GM23338 (cell line): ENCODE results near the gene KPNA2. TPM values are rescaled to one million over a fixed set of nuclear protein-coding genes. Genes with fewer than 3 reads are reported as not detected.

ENCODE experiments used
- ATAC-seq: fragments of 200-7000 bp; cut with Tn5 transposase; 3 replicates; pipeline ENCODE4 v1.9.1; 2020
- DNase-seq: peaks from one replicate; pipeline ENCODE4 v3.0.0-alpha.2; 2015; ENCODE audit warnings: low spot score
- H2AFZ ChIP-seq: fragments of 200-600 bp; sonication (generic); 2 replicates; pipeline ENCODE4 v1.8.0; 2016; ENCODE audit warnings: antibody characterized with exemption, mild to moderate bottlenecking, moderate library complexity
- H3F3A ChIP-seq: fragments of 200-600 bp; sonication (generic); replicated peaks from 2 replicates; pipeline ENCODE4 v1.8.0; 2017; ENCODE audit warnings: antibody characterized with exemption, mixed run types, low read depth
- H3K27ac ChIP-seq: fragments of 200-600 bp; sonication (generic); 2 replicates; pipeline ENCODE4 v1.6.1; 2016; ENCODE audit warnings: low read depth
- H3K27me3 ChIP-seq: fragments of 200-600 bp; sonication (generic); 2 replicates; pipeline ENCODE4 v1.8.0; 2016; ENCODE audit warnings: mild to moderate bottlenecking, mixed run types, moderate library complexity; ENCODE audit not compliant: insufficient read depth
- H3K36me3 ChIP-seq: fragments of 200-600 bp; sonication (generic); 2 replicates; pipeline ENCODE4 v1.8.0; 2016; ENCODE audit warnings: mild to moderate bottlenecking; ENCODE audit not compliant: insufficient read depth
- H3K4me1 ChIP-seq: fragments of 200-600 bp; sonication (generic); 2 replicates; pipeline ENCODE4 v1.8.0; 2016; ENCODE audit warnings: mild to moderate bottlenecking, moderate library complexity; ENCODE audit not compliant: insufficient read depth
- H3K4me2 ChIP-seq: fragments of 200-600 bp; sonication (generic); 2 replicates; pipeline ENCODE4 v1.7.1; 2017; ENCODE audit warnings: mixed run types
- H3K4me3 ChIP-seq: fragments of 200-600 bp; sonication (generic); 2 replicates; pipeline ENCODE4 v1.6.1; 2016; ENCODE audit warnings: mixed run types
- H3K79me2 ChIP-seq: fragments of 200-600 bp; sonication (generic); replicated peaks from 2 replicates; pipeline ENCODE4 v1.8.0; 2017; ENCODE audit warnings: mild to moderate bottlenecking; ENCODE audit not compliant: insufficient read depth
- H3K9me2 ChIP-seq: fragments of 200-600 bp; sonication (generic); 2 replicates; pipeline ENCODE4 v1.8.0; 2017; ENCODE audit not compliant: insufficient read depth
- H4K20me1 ChIP-seq: fragments of 200-600 bp; sonication (generic); replicated peaks from 2 replicates; pipeline ENCODE4 v1.8.0; 2017; ENCODE audit warnings: mild to moderate bottlenecking; ENCODE audit not compliant: insufficient read depth
- H3K27ac Mint-ChIP-seq: 2 replicates; pipeline ENCODE4 v1.8.0; 2020; ENCODE audit warnings: inconsistent platforms, mild to moderate bottlenecking, moderate library complexity, mixed read lengths
- H3K27me3 Mint-ChIP-seq: 3 replicates; pipeline ENCODE4 v1.8.0; 2022; ENCODE audit warnings: low read depth, mild to moderate bottlenecking, moderate library complexity, mixed read lengths, inconsistent platforms; ENCODE audit not compliant: insufficient read depth, poor library complexity
- H3K36me3 Mint-ChIP-seq: 3 replicates; pipeline ENCODE4 v1.8.0; 2021; ENCODE audit warnings: low read depth, mild to moderate bottlenecking, inconsistent platforms, moderate library complexity, mixed read lengths
- H3K4me1 Mint-ChIP-seq: 3 replicates; pipeline ENCODE4 v1.8.0; 2020; ENCODE audit warnings: mild to moderate bottlenecking, inconsistent platforms, mixed read lengths
- H3K4me3 Mint-ChIP-seq: 3 replicates; pipeline ENCODE4 v1.8.0; 2021; ENCODE audit warnings: moderate library complexity, mild to moderate bottlenecking, inconsistent platforms, mixed read lengths
- H3K9me3 Mint-ChIP-seq: 3 replicates; pipeline ENCODE4 v1.8.0; 2020; ENCODE audit warnings: moderate library complexity, mild to moderate bottlenecking, inconsistent platforms, mixed read lengths
- CREB1 ChIP-seq: fragments of 250-450 bp; sonication (Bioruptor Pico); IDR thresholded peaks from 2 replicates; pipeline ENCODE4 v1.5.0; 2020; ENCODE audit warnings: low read depth, mild to moderate bottlenecking, moderate library complexity
- EZH2phosphoT487 ChIP-seq: fragments of 200-600 bp; sonication (generic); IDR thresholded peaks from one replicate; pipeline ENCODE4 v1.8.1; 2018; ENCODE audit warnings: antibody characterized with exemption; ENCODE audit not compliant: unreplicated experiment
- JUNB ChIP-seq: IDR thresholded peaks from one replicate; pipeline ENCODE4 v1.6.1; 2016; ENCODE audit warnings: antibody characterized with exemption; ENCODE audit not compliant: unreplicated experiment
- NANOG ChIP-seq: IDR thresholded peaks from 2 replicates; pipeline ENCODE4 v1.6.1; 2016; ENCODE audit warnings: antibody characterized with exemption, borderline replicate concordance
- ZNF114 ChIP-seq: fragments of 250-450 bp; sonication (Bioruptor Pico); IDR thresholded peaks from 2 replicates; pipeline ENCODE4 v1.5.0; 2020; ENCODE audit warnings: mild to moderate bottlenecking, moderate library complexity
- ZNF331 ChIP-seq: fragments of 250-450 bp; sonication (Bioruptor Pico); IDR thresholded peaks from 2 replicates; pipeline ENCODE4 v1.5.0; 2020; ENCODE audit warnings: low read depth, mild to moderate bottlenecking, moderate library complexity
- polyA plus RNA-seq: library from polyadenylated mRNA; unstranded; fragments of >200 nt; fragmentation: Nextera tagmentation; extraction: Ambion mirVana; gene quantifications from 2 replicates; pipeline ENCODE4 v1.2.1, GENCODE V29; 2016
- total RNA-seq: library from RNA; depleted of rRNA; stranded (reverse); fragments of >200 nt; shearing (Covaris generic); gene quantifications from 2 replicates; pipeline ENCODE4 v1.2.3, GENCODE V29; 2014
- TF ChIP-seq, protein P1 (sequence below): IDR thresholded peaks from one replicate; pipeline ENCODE4 v1.6.1; 2018; ENCODE audit warnings: antibody characterized with exemption; ENCODE audit not compliant: unreplicated experiment
- TF ChIP-seq, protein P2 (sequence below): IDR thresholded peaks from 2 replicates; pipeline ENCODE4 v1.6.1; 2016; ENCODE audit warnings: antibody characterized with exemption
- TF ChIP-seq, protein P3 (sequence below), 2 experiments: fragments of 200-600 bp in 1 of 2; sonication (generic) in 1 of 2; conservative IDR thresholded peaks; 2 replicates each; pipeline versions ENCODE4 v1.5.1 to v1.6.1; 2016 to 2017; ENCODE audit warnings: antibody characterized with exemption in 2 of 2, low read depth in 2 of 2, mild to moderate bottlenecking in 2 of 2, moderate library complexity in 1 of 2
- TF ChIP-seq, protein P4 (sequence below): fragments of 250-450 bp; sonication (Bioruptor Pico); IDR thresholded peaks from 2 replicates; pipeline ENCODE4 v1.5.0; 2020; ENCODE audit warnings: mild to moderate bottlenecking, moderate library complexity

The KPNA2 gene
- total and polyA plus RNA-seq, 2 experiments from 2014 or later, result 375 to 442 TPM

DNA sequence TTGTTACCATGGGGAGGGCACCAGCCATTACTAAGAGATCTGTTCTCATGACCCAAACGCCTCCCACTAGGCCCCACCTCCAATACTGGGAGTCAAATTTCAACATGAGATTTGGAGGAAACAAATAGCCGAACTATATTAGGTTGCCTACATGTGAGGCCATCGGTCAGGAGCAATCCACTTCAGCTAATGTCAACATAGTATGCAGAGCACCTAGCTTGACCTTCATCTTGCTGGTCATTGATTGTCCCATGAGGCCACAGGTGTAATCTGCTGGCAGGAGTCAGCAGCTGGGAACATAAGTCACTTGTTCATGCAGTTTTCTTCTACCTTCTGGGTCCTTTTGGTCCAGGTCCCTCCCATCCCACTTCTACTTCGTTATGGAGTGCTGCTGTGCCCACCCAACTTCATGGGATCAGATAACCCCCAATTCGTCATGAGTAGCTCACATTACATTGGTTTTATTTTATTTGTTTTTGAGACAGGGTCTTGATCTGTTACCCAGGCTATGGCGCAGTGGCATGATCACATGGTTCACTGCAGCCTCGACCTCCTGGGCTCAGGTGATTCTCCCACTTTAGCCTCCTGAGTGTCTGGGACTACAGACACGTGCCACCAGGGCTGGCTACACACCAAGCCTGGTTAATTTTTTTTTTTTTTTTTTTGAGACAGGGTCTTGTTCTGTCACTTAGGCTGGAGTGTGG lies 5.9 kb upstream of the KPNA2 start (continued):
- TF ChIP-seq, protein P1, sequence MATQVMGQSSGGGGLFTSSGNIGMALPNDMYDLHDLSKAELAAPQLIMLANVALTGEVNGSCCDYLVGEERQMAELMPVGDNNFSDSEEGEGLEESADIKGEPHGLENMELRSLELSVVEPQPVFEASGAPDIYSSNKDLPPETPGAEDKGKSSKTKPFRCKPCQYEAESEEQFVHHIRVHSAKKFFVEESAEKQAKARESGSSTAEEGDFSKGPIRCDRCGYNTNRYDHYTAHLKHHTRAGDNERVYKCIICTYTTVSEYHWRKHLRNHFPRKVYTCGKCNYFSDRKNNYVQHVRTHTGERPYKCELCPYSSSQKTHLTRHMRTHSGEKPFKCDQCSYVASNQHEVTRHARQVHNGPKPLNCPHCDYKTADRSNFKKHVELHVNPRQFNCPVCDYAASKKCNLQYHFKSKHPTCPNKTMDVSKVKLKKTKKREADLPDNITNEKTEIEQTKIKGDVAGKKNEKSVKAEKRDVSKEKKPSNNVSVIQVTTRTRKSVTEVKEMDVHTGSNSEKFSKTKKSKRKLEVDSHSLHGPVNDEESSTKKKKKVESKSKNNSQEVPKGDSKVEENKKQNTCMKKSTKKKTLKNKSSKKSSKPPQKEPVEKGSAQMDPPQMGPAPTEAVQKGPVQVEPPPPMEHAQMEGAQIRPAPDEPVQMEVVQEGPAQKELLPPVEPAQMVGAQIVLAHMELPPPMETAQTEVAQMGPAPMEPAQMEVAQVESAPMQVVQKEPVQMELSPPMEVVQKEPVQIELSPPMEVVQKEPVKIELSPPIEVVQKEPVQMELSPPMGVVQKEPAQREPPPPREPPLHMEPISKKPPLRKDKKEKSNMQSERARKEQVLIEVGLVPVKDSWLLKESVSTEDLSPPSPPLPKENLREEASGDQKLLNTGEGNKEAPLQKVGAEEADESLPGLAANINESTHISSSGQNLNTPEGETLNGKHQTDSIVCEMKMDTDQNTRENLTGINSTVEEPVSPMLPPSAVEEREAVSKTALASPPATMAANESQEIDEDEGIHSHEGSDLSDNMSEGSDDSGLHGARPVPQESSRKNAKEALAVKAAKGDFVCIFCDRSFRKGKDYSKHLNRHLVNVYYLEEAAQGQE, result no peak
- TF ChIP-seq NANOG (no peak), CREB1 (CRISPR knock-in tag) (no peak)

DNA sequence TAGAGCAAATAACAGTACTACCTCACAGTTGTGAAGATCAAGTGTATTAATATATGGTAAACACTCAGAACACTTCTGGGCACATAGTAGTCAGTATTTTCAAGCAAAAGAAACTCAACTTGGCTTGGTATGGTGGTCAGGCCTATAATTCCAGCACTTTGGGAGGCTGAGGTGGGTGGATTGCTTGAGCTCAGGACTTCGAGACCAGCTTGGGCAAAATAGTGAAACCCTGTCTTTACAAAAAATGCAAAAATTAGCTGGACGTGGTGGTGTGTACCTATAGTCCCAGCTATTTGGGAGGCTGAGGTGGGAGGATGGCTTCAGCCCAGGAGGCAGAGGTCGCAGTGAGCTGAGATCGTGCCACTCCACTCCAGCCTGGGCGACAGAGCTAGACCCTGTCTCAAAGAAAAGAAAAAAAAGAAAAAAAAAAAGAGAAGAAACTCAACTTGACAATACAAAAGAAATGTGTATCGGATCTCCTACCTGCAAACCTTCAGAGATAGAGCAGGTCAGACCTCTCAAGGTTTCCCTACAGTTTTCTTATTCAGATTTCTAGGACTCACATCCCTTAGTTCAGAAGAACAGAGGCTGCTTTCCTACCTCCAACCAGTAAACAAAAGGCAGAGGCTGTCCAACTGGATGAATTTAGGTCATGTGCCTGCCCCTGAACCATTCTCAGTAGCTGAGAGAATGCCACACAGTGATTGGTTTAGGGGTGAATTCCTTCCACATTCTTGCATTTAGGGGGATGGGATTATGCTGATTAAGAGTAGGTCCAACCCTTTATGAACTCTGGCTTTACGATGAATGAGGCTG lies 1.7 kb upstream of the KPNA2 start:
- H3K27me3 Mint-ChIP-seq, result peaks cover 19% of the 10 kb centered on the region
- peak; percentile 82 for ATAC-seq
- H3K27ac ChIP-seq, result peak overlapping the region; percentile 94
- H3K9me2 ChIP-seq, result no peaks in the 10 kb centered on the region
- peaks cover 16% of the 10 kb centered on the region for H3K4me1 ChIP-seq
- H3K4me1 Mint-ChIP-seq, result peaks cover 27% of the 10 kb centered on the region
- peak overlapping the region; percentile 95 for H3K27ac Mint-ChIP-seq
- peak overlapping the region; percentile 55 for H3K4me3 Mint-ChIP-seq
- H2AFZ ChIP-seq, result no peak overlapping the region
- peaks cover 33% of the 10 kb centered on the region for H3K79me2 ChIP-seq
- peak; percentile 98 for DNase-seq
- peaks cover 24% of the 10 kb centered on the region for H3K36me3 ChIP-seq
- peak overlapping the region; percentile 65 for H3K4me2 ChIP-seq
- H3F3A ChIP-seq, result peaks cover 15% of the 10 kb centered on the region; the same call in 1 of the 2 replicates
- no peaks in the 10 kb centered on the region for H3K9me3 Mint-ChIP-seq
- peaks cover 21% of the 10 kb centered on the region for H4K20me1 ChIP-seq
- peaks cover 35% of the 10 kb centered on the region for H3K36me3 Mint-ChIP-seq
- H3K27me3 ChIP-seq, result no peaks in the 10 kb centered on the region
- H3K4me3 ChIP-seq, result no peak overlapping the region; the same call in 1 of the 2 replicates
- TF ChIP-seq EZH2phosphoT487 (no peak), ZNF114 (CRISPR knock-in tag) (no peak), NANOG (0 out of 2 replicates have a peak, but pooled peaks have one; percentile 41), CREB1 (CRISPR knock-in tag) (no peak), JUNB (no peak), ZNF331 (no peak)
- TF ChIP-seq, protein P2, sequence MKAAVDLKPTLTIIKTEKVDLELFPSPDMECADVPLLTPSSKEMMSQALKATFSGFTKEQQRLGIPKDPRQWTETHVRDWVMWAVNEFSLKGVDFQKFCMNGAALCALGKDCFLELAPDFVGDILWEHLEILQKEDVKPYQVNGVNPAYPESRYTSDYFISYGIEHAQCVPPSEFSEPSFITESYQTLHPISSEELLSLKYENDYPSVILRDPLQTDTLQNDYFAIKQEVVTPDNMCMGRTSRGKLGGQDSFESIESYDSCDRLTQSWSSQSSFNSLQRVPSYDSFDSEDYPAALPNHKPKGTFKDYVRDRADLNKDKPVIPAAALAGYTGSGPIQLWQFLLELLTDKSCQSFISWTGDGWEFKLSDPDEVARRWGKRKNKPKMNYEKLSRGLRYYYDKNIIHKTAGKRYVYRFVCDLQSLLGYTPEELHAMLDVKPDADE, result no peak
- TF ChIP-seq, protein P3, sequence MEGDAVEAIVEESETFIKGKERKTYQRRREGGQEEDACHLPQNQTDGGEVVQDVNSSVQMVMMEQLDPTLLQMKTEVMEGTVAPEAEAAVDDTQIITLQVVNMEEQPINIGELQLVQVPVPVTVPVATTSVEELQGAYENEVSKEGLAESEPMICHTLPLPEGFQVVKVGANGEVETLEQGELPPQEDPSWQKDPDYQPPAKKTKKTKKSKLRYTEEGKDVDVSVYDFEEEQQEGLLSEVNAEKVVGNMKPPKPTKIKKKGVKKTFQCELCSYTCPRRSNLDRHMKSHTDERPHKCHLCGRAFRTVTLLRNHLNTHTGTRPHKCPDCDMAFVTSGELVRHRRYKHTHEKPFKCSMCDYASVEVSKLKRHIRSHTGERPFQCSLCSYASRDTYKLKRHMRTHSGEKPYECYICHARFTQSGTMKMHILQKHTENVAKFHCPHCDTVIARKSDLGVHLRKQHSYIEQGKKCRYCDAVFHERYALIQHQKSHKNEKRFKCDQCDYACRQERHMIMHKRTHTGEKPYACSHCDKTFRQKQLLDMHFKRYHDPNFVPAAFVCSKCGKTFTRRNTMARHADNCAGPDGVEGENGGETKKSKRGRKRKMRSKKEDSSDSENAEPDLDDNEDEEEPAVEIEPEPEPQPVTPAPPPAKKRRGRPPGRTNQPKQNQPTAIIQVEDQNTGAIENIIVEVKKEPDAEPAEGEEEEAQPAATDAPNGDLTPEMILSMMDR (conservative IDR thresholded peaks at IDR 0.05; ENCODE audit: low read depth in 2 of 2), result no peak
- TF ChIP-seq, protein P4, sequence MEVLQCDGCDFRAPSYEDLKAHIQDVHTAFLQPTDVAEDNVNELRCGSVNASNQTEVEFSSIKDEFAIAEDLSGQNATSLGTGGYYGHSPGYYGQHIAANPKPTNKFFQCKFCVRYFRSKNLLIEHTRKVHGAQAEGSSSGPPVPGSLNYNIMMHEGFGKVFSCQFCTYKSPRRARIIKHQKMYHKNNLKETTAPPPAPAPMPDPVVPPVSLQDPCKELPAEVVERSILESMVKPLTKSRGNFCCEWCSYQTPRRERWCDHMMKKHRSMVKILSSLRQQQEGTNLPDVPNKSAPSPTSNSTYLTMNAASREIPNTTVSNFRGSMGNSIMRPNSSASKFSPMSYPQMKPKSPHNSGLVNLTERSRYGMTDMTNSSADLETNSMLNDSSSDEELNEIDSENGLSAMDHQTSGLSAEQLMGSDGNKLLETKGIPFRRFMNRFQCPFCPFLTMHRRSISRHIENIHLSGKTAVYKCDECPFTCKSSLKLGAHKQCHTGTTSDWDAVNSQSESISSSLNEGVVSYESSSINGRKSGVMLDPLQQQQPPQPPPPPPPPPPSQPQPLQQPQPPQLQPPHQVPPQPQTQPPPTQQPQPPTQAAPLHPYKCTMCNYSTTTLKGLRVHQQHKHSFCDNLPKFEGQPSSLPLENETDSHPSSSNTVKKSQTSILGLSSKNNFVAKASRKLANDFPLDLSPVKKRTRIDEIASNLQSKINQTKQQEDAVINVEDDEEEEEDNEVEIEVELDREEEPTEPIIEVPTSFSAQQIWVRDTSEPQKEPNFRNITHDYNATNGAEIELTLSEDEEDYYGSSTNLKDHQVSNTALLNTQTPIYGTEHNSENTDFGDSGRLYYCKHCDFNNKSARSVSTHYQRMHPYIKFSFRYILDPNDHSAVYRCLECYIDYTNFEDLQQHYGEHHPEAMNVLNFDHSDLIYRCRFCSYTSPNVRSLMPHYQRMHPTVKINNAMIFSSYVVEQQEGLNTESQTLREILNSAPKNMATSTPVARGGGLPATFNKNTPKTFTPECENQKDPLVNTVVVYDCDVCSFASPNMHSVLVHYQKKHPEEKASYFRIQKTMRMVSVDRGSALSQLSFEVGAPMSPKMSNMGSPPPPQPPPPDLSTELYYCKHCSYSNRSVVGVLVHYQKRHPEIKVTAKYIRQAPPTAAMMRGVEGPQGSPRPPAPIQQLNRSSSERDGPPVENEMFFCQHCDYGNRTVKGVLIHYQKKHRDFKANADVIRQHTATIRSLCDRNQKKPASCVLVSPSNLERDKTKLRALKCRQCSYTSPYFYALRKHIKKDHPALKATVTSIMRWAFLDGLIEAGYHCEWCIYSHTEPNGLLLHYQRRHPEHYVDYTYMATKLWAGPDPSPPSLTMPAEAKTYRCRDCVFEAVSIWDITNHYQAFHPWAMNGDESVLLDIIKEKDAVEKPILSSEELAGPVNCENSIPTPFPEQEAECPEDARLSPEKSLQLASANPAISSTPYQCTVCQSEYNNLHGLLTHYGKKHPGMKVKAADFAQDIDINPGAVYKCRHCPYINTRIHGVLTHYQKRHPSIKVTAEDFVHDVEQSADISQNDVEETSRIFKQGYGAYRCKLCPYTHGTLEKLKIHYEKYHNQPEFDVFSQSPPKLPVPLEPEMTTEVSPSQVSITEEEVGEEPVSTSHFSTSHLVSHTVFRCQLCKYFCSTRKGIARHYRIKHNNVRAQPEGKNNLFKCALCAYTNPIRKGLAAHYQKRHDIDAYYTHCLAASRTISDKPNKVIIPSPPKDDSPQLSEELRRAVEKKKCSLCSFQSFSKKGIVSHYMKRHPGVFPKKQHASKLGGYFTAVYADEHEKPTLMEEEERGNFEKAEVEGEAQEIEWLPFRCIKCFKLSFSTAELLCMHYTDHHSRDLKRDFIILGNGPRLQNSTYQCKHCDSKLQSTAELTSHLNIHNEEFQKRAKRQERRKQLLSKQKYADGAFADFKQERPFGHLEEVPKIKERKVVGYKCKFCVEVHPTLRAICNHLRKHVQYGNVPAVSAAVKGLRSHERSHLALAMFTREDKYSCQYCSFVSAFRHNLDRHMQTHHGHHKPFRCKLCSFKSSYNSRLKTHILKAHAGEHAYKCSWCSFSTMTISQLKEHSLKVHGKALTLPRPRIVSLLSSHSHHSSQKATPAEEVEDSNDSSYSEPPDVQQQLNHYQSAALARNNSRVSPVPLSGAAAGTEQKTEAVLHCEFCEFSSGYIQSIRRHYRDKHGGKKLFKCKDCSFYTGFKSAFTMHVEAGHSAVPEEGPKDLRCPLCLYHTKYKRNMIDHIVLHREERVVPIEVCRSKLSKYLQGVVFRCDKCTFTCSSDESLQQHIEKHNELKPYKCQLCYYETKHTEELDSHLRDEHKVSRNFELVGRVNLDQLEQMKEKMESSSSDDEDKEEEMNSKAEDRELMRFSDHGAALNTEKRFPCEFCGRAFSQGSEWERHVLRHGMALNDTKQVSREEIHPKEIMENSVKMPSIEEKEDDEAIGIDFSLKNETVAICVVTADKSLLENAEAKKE (CRISPR knock-in tag), result peak; percentile 81
